Nephron progenitor cell (in vitro differentiated cells): ENCODE results near the gene TTC3.
"Not testable (repeated sequence)": the region's sequence is repeated elsewhere in the genome, so short reads cannot be mapped to it uniquely, and the experiment has no call there.

Experiments used
- DNase-seq: peaks from one replicate; pipeline ENCODE4 v3.0.0; 2021
- H3K27ac Mint-ChIP-seq: 2 replicates; pipeline ENCODE4 v1.8.0; 2021; ENCODE audit warnings: mild to moderate bottlenecking, moderate library complexity, mixed read lengths
- H3K27me3 Mint-ChIP-seq: 2 replicates; pipeline ENCODE4 v1.8.0; 2021; ENCODE audit warnings: mild to moderate bottlenecking, low read depth, mixed read lengths; ENCODE audit not compliant: poor library complexity
- H3K36me3 Mint-ChIP-seq: 2 replicates; pipeline ENCODE4 v1.8.0; 2021; ENCODE audit warnings: low read depth, mixed read lengths
- H3K4me1 Mint-ChIP-seq: 2 replicates; pipeline ENCODE4 v1.8.0; 2021; ENCODE audit warnings: mixed read lengths
- H3K4me3 Mint-ChIP-seq: 2 replicates; pipeline ENCODE4 v1.8.0; 2021; ENCODE audit warnings: mild to moderate bottlenecking, moderate library complexity, mixed read lengths
- H3K9me3 Mint-ChIP-seq: 2 replicates; pipeline ENCODE4 v1.8.0; 2021; ENCODE audit warnings: mild to moderate bottlenecking, moderate library complexity, mixed read lengths
- TF ChIP-seq, protein P1 (sequence below): fragments of 200-600 bp; sonication (generic); IDR thresholded peaks from 2 replicates; pipeline ENCODE4 v1.5.0; 2021; ENCODE audit warnings: antibody characterized with exemption

TTC3 gene

DNA sequence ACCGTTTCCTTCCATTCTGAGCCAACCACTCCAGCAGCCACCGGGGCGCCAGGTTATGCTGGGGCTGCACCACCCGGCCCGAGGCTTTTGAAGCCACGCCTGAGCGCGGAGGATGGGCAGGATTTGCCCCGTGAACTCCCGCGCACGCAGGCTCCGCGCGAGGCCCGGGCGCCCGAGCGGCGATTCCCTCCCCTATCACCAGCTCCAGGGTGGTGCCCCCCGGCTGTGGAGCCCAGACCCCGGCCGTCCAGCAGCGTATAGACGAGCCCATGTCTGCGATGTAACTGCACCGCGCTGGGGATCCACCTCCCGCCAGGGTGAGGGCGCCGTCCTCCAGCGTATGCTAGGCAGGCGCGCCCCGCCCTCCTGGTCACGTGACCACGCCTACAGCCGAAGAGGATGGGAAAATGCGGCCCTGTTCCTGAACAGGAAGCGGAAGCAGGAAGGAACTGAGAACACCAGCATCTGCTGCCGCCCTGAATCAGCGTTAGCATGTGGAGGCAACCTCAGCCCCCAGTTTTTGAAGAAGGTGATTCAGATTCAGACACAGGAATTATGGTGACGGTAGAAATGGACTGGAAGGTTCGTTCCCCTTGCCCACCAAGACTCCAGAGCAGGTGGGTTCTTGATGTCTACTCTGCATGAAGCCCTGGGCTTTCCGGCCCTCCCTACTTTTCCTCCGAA is 148.1 kb downstream of the TTC3 start:
- Mint-ChIP-seq H3K4me3 (peak overlapping the region; percentile 72), H3K27ac (no peak overlapping the region), H3K36me3 (peaks cover 76% of the 10 kb centered on the region), H3K4me1 (no peaks in the 10 kb centered on the region), H3K9me3 (peaks cover 20% of the 10 kb centered on the region), H3K27me3 (peaks cover 11% of the 10 kb centered on the region)
- DNase-seq: peak; percentile 70
- TF ChIP-seq, protein P1, sequence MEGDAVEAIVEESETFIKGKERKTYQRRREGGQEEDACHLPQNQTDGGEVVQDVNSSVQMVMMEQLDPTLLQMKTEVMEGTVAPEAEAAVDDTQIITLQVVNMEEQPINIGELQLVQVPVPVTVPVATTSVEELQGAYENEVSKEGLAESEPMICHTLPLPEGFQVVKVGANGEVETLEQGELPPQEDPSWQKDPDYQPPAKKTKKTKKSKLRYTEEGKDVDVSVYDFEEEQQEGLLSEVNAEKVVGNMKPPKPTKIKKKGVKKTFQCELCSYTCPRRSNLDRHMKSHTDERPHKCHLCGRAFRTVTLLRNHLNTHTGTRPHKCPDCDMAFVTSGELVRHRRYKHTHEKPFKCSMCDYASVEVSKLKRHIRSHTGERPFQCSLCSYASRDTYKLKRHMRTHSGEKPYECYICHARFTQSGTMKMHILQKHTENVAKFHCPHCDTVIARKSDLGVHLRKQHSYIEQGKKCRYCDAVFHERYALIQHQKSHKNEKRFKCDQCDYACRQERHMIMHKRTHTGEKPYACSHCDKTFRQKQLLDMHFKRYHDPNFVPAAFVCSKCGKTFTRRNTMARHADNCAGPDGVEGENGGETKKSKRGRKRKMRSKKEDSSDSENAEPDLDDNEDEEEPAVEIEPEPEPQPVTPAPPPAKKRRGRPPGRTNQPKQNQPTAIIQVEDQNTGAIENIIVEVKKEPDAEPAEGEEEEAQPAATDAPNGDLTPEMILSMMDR: no peak

DNA sequence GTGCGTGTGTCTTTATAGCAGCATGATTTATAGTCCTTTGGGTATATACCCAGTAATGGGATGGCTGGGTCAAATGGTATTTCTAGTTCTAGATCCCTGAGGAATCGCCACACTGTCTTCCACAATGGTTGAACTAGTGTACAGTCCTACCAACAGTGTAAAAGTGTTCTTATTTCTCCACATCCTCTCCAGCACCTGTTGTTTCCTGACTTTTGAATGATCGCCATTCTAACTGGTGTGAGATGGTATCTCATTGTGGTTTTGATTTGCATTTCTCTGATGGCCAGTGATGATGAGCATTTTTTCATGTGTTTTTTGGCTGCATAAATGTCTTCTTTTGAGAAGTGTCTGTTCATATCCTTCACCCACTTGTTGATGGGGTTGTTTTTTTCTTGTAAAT is 149.2 kb downstream of the TTC3 start:
- Mint-ChIP-seq H3K9me3 (peaks cover 20% of the 10 kb centered on the region), H3K36me3 (peaks cover 81% of the 10 kb centered on the region), H3K27me3 (peaks cover 11% of the 10 kb centered on the region)
- not testable (repeated sequence) for DNase-seq, H3K4me1 Mint-ChIP-seq, H3K27ac Mint-ChIP-seq, H3K4me3 Mint-ChIP-seq

DNA sequence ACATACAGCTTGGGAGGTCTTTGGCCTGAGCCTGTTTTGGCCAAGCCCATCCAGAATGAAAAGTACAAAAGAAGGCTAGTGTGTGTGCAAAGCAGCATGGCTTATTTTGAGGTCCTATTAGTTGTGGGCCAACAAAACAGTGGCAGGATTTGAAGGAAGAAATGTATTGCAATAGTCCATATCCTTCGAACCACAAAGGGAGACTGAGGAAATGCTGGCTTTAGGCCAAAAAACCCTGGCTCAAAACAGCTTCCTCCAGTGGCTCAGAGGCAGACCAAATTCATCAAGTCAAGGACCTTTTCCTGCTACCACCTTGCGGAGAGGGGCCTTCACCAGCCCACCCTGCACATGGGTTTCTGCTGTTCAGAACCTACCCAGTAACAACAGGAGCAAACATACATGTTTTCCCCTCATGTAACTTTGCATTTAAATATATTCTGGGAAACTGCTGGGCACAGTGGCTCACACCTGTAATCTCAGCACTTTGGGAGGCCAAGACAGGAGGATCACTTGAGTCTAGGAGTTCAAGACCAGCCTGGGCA is 150.8 kb downstream of the TTC3 start:
- peaks cover 20% of the 10 kb centered on the region for H3K9me3 Mint-ChIP-seq
- peaks cover 83% of the 10 kb centered on the region for H3K36me3 Mint-ChIP-seq
- DNase-seq: no peak
- H3K27me3 Mint-ChIP-seq: peaks cover 5% of the 10 kb centered on the region
- no peak overlapping the region for H3K27ac Mint-ChIP-seq
- TF ChIP-seq, protein P1: no peak
- H3K4me1 Mint-ChIP-seq: no peaks in the 10 kb centered on the region
- H3K4me3 Mint-ChIP-seq: no peak overlapping the region

DNA sequence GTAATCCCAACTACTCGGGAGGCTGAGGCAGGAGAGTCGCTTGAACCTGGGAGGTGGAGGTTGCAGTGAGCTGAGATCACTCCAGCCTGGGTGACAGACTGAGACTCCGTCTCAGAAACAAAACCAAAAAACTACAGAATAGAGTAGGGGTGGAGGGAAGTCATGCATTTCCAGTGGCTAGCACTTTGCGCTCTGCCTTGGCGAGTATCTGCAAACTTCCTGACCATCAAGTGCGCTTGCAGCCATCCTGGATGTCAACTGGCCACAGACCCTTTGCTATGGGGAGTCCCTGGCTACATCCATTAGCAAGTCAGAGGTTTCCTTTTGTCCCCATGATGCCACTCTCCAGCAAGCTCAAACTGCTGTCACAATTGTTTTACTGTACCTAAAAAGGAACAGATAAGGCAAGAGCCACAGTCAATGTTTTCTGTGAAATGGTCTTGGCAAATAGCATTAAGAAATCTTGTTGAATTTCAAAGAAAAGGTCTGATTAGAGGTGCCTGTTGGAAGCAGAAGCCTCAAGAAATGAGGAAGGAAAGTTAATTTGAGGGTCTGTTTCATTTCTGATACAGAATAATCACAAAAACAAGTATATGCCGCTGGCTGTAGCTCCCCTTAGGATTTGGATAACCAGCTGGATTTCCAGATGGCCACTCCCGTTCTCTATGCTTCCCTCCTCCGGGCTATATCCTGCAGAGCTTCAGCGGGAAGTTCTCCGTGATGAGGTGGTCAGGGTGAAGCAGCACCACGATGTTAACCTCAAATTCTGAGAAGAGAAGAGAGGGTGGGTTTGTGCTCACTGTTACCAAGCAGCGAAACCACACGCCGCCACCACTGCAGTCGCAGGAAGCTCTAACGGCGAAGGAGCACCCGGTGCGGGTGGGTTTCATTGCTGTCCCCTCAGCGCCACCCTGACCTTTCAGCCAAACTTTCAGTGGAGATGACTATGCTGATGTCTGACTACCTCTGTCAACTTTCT is 152.1 kb downstream of the TTC3 start:
- Mint-ChIP-seq H3K4me3 (no peak overlapping the region), H3K36me3 (peaks cover 81% of the 10 kb centered on the region), H3K27me3 (peaks cover 5% of the 10 kb centered on the region), H3K9me3 (peaks cover 17% of the 10 kb centered on the region), H3K4me1 (no peaks in the 10 kb centered on the region), H3K27ac (no peak overlapping the region)
- DNase-seq: no peak
- TF ChIP-seq, protein P1: no peak

DNA sequence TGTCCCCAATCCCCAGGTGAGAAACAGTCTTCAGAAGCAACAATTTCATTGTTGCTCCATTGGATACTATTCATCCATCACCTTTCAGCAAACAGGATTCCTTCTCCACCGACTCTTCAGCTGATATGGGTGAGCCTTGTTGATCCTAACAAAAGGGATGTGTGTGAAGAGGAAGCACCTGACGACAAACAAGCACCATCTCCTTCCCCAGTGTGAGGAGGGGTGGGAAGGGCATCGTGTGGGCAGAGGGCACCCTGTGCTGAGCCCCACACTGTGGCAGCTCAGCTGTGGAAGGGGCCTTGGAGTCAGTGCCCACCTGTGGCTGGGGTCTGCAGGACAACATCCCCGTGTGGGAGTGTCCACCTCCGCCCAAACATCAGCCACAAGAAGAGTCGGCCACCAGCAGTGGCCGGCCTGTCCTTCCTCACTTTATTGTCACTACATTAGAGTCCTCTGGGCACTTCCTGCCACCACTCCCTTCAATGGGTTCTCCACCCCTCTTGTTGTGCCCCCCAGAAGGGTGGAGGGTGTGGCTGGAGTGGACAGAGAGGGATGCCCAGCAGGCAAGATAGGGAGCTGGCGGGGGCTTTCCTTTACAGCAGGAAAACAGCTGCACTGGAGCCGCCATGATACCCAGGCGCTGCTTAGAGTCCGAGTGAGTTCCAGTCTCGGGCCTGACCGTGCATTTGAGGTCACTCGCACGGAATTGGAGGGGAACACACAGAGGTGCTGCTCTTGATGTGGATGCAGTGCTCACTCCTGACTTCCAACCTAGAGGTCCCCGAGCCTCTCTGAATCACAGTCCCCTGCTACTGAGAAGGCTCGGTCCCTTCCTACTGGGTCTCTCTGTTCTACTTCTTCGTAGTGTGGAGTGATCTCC is 153.2 kb downstream of the TTC3 start:
- Mint-ChIP-seq H3K9me3 (peaks cover 11% of the 10 kb centered on the region), H3K27me3 (peaks cover 2% of the 10 kb centered on the region), H3K36me3 (peaks cover 83% of the 10 kb centered on the region), H3K4me1 (peaks cover 5% of the 10 kb centered on the region), H3K27ac (no peak overlapping the region), H3K4me3 (no peak overlapping the region)
- no peak for DNase-seq
- TF ChIP-seq, protein P1: no peak
